Glomerular visceral epithelial cell (primary cell): ENCODE results near the gene SLC24A3.

Experiments
- DNase-seq: peaks from one replicate; pipeline ENCODE4 v3.0.0-alpha.2; 2016; ENCODE audit errors: extremely low spot score

The SLC24A3 gene

GRCh38 chr20:19271879-19272651, 59.6 kb downstream of the SLC24A3 start:
- DNase-seq = no peak

- no peak for DNase-seq
These were observed 60.7 kb downstream of the SLC24A3 start for GRCh38 chr20:19272976-19273654.

- no peak for DNase-seq
These were observed 61.6 kb downstream of the SLC24A3 start for GRCh38 chr20:19274001-19274400.

- DNase-seq = no peak
These were observed 62.1 kb downstream of the SLC24A3 start for GRCh38 chr20:19274412-19275015.

- no peak for DNase-seq
These were observed 62.7 kb downstream of the SLC24A3 start for GRCh38 chr20:19275038-19275629.

- no peak for DNase-seq
These were observed 63.2 kb downstream of the SLC24A3 start for GRCh38 chr20:19275630-19276071.

- DNase-seq = no peak
These were observed 64.9 kb downstream of the SLC24A3 start for GRCh38 chr20:19277381-19277780.

- DNase-seq = no peak
These were observed 71.1 kb downstream of the SLC24A3 start for GRCh38 chr20:19283490-19284025.

GRCh38 chr20:19284400-19285178, 72.1 kb downstream of the SLC24A3 start:
- no peak for DNase-seq

- no peak for DNase-seq
These were observed 73.0 kb downstream of the SLC24A3 start for GRCh38 chr20:19285436-19285835.

GRCh38 chr20:19288061-19288460, 75.6 kb downstream of the SLC24A3 start:
- DNase-seq = no peak

- DNase-seq = no peak
These were observed 76.2 kb downstream of the SLC24A3 start for GRCh38 chr20:19288636-19289035.

GRCh38 chr20:19289451-19289850, 77.0 kb downstream of the SLC24A3 start:
- DNase-seq = no peak

GRCh38 chr20:19291024-19291817, 78.8 kb downstream of the SLC24A3 start:
- no peak for DNase-seq

- DNase-seq = no peak
These were observed 79.3 kb downstream of the SLC24A3 start for GRCh38 chr20:19291818-19292132.

GRCh38 chr20:19292254-19292653, 79.8 kb downstream of the SLC24A3 start:
- no peak for DNase-seq

GRCh38 chr20:19295076-19295475, 82.6 kb downstream of the SLC24A3 start:
- DNase-seq = no peak

- DNase-seq = no peak
These were observed 86.2 kb downstream of the SLC24A3 start for GRCh38 chr20:19298652-19299051.

- no peak for DNase-seq
These were observed 88.0 kb downstream of the SLC24A3 start for GRCh38 chr20:19300395-19300794.

- DNase-seq = no peak
These were observed 88.7 kb downstream of the SLC24A3 start for GRCh38 chr20:19301142-19301541.

GRCh38 chr20:19301843-19302242, 89.4 kb downstream of the SLC24A3 start:
- no peak for DNase-seq
